22Rv1 (cell line): ENCODE data around the gene NPPB.

Experiments
- CTCF ChIP-seq: fragments of 450-650 bp; IDR thresholded peaks from 2 replicates; pipeline ENCODE4 v1.5.1; 2017; ENCODE audit warnings: mild to moderate bottlenecking
- ZFX ChIP-seq: fragments of 450-650 bp; IDR thresholded peaks from 2 replicates; pipeline ENCODE4 v1.6.1; 2017; ENCODE audit warnings: antibody characterized with exemption, borderline replicate concordance

GRCh38 chr1:11860587-11860986 lies 1.8 kb upstream of the NPPB start:
- TF ChIP-seq CTCF (no peak), ZFX (no peak)
